Measurements from ENCODE around the gene ALKBH4.
"Not testable (repeated sequence)": the region's sequence is repeated elsewhere in the genome, so short reads cannot be mapped to it uniquely, and the experiment has no call there.

- not testable (repeated sequence) for TF ChIP-seq POLR2A, CTCF, EP300 (IDR thresholded peaks at IDR 0.05)
These were observed 32.2 kb upstream of the ALKBH4 start for GRCh38 chr7:102496861-102497260.

All from suprapubic skin (tissue), 3 donors.